NOMO-1 (cell line): Measurements from ENCODE around the gene C1orf50.
A peak's percentile ranks its signal among the peaks of the same experiment; 100 is the strongest.
"Not testable (repeated sequence)": the region's sequence is repeated elsewhere in the genome, so short reads cannot be mapped to it uniquely, and the experiment has no call there.

Experiments used
- DNase-seq, 2 experiments: peaks; one replicate each; lab custom pipeline; 2025; ENCODE audit not compliant: unreplicated experiment in 2 of 2; lab: John Stamatoyannopoulos, UW

C1orf50 gene

GRCh38 chr1:42739753-42740700 lies 27.0 kb upstream of the C1orf50 start, which contains the start of gene CLDN19:
CLDN19 (minus strand) TSS chr1:42740236; CDS start chr1:42740063, 173 bp downstream.
- no peak for DNase-seq

GRCh38 chr1:42740851-42741580 lies 26.0 kb upstream of the C1orf50 start:
- DNase-seq: no peak

- DNase-seq: no peak
These were observed 25.3 kb upstream of the C1orf50 start for GRCh38 chr1:42741706-42742105.

- DNase-seq: no peak
These were observed 24.9 kb upstream of the C1orf50 start for GRCh38 chr1:42742141-42742540.

- no peak for DNase-seq
These were observed 24.3 kb upstream of the C1orf50 start for GRCh38 chr1:42742617-42743316.

- DNase-seq: no peak
These were observed 23.5 kb upstream of the C1orf50 start for GRCh38 chr1:42743317-42744147.

GRCh38 chr1:42744148-42744413 lies 23.0 kb upstream of the C1orf50 start:
- DNase-seq: no peak

GRCh38 chr1:42745851-42746250 lies 21.2 kb upstream of the C1orf50 start:
- no peak for DNase-seq

GRCh38 chr1:42746436-42747105 lies 20.5 kb upstream of the C1orf50 start:
- no peak for DNase-seq

GRCh38 chr1:42747125-42747524 lies 19.9 kb upstream of the C1orf50 start:
- no peak for DNase-seq

- DNase-seq: no peak
These were observed 19.0 kb upstream of the C1orf50 start for GRCh38 chr1:42748021-42748420.

- peak in 1 of 2 experiments; percentile 21 for DNase-seq
These were observed 18.3 kb upstream of the C1orf50 start for GRCh38 chr1:42748461-42749410.

- no peak for DNase-seq
These were observed 17.0 kb upstream of the C1orf50 start for GRCh38 chr1:42750041-42750440.

GRCh38 chr1:42751511-42752070 lies 15.5 kb upstream of the C1orf50 start:
- not testable (repeated sequence) for DNase-seq

GRCh38 chr1:42752284-42752683 lies 14.8 kb upstream of the C1orf50 start:
- DNase-seq: no peak

- no peak for DNase-seq
These were observed 14.0 kb upstream of the C1orf50 start for GRCh38 chr1:42753070-42753469.

- DNase-seq: peak; percentile 40 to 70
These were observed 9.8 kb upstream of the C1orf50 start for GRCh38 chr1:42756956-42757891.
